ENCODE data around the gene SEZ6L2. TPM values are rescaled to one million over a fixed set of nuclear protein-coding genes. Genes with fewer than 3 reads are reported as not detected.

SEZ6L2 gene
- total and polyA plus RNA-seq, 2 of the 8 experiments (the other 6 are each of a cell fraction or from before 2014, with no cell fraction given), result 43.5 to 47.7 TPM

DNA sequence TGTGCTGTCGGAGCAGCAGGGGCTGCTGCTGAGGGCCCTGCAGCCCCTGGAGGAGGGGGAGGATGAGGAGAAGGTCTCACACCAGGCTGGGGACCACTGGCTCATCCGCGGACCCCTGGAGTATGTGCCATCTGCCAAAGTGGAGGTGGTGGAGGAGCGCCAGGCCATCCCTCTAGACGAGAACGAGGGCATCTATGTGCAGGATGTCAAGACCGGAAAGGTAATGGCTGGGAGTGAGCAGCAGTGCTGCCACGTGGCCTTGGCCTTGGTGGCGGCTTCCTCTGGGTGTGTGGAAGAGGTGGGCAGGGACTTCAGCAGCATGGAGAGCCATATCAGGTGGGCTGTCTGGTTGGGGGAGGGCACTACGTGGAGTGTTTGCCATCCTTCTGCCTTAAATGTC, 59.1 kb downstream of the SEZ6L2 start (continued):
- TF ChIP-seq EP300 (IDR thresholded peaks at IDR 0.05; ENCODE audit: borderline replicate concordance in 1 of 2, low read depth in 2 of 2, low read length in 2 of 2), result no peak
